Neuronal stem cell (in vitro differentiated cells): ENCODE results near the gene C12orf76.
A peak's percentile ranks its signal among the peaks of the same experiment; 100 is the strongest.

ENCODE experiments used
- DNase-seq: peaks from one replicate; pipeline ENCODE4 v3.0.0-alpha.2; 2013; ENCODE audit warnings: low spot score
- H2AFZ ChIP-seq: one replicate; pipeline ENCODE4 v1.6.1; 2013; ENCODE audit warnings: mild to moderate bottlenecking, low read length, inconsistent platforms
- H2AK5ac ChIP-seq: 2 replicates; pipeline ENCODE4 v1.6.1; 2013; ENCODE audit warnings: low read depth, mild to moderate bottlenecking, inconsistent platforms, low read length, moderate library complexity, mixed read lengths
- H2BK120ac ChIP-seq: 2 replicates; pipeline ENCODE4 v1.6.1; 2013; ENCODE audit warnings: low read depth, mild to moderate bottlenecking, inconsistent platforms, low read length, moderate library complexity, mixed read lengths
- H2BK12ac ChIP-seq: one replicate; pipeline ENCODE4 v1.6.1; 2013; ENCODE audit warnings: low read length, inconsistent platforms
- H2BK15ac ChIP-seq: 2 replicates; pipeline ENCODE4 v1.6.1; 2013; ENCODE audit warnings: mild to moderate bottlenecking, low read length, inconsistent platforms, mixed read lengths
- H2BK5ac ChIP-seq: one replicate; pipeline ENCODE4 v1.6.1; 2013; ENCODE audit warnings: inconsistent platforms, mild to moderate bottlenecking, low read length, moderate library complexity
- H3K14ac ChIP-seq: one replicate; pipeline ENCODE4 v1.6.1; 2013; ENCODE audit warnings: low read length, inconsistent platforms
- H3K18ac ChIP-seq: 2 replicates; pipeline ENCODE4 v1.6.1; 2013; ENCODE audit warnings: low read length, inconsistent platforms
- H3K23ac ChIP-seq: 2 replicates; pipeline ENCODE4 v1.6.1; 2013; ENCODE audit warnings: low read depth, mild to moderate bottlenecking, mixed read lengths, low read length, inconsistent platforms; ENCODE audit not compliant: poor library complexity
- H3K27ac ChIP-seq: replicated peaks from 3 replicates; pipeline ENCODE4 v1.5.1; 2013; ENCODE audit warnings: low read length, inconsistent platforms
- H3K27me3 ChIP-seq, 3 experiments: 2 replicates each; pipeline ENCODE4 v1.6.1; 2013; ENCODE audit warnings: low read length in 3 of 3, mild to moderate bottlenecking in 2 of 3, inconsistent platforms in 1 of 3, low read depth in 1 of 3, mixed read lengths in 1 of 3, moderate library complexity in 1 of 3; ENCODE audit not compliant: control insufficient read depth in 3 of 3, insufficient read depth in 3 of 3
- H3K36me3 ChIP-seq, 2 donors: replicated peaks in 1 of 2; 2 replicates each; pipeline ENCODE4 v1.6.1; 2013; ENCODE audit warnings: low read length in 2 of 2; ENCODE audit not compliant: control insufficient read depth in 2 of 2, insufficient read depth in 2 of 2
- H3K4ac ChIP-seq: 2 replicates; pipeline ENCODE4 v1.6.1; 2013; ENCODE audit warnings: inconsistent platforms, mild to moderate bottlenecking, low read length, moderate library complexity
- H3K4me1 ChIP-seq, 2 donors: 1 replicate in 1 of 2; 2 replicates in 1 of 2; pipeline ENCODE4 v1.6.1; 2013; ENCODE audit warnings: low read length in 2 of 2, low read depth in 1 of 2; ENCODE audit not compliant: control insufficient read depth in 2 of 2, insufficient read depth in 1 of 2
- H3K4me2 ChIP-seq: one replicate; pipeline ENCODE4 v1.6.1; 2013; ENCODE audit warnings: mild to moderate bottlenecking, low read length, inconsistent platforms; ENCODE audit not compliant: insufficient read depth, poor library complexity, severe bottlenecking
- H3K4me3 ChIP-seq, 2 donors: 2 replicates each; pipeline ENCODE4 v1.5.1; 2013; ENCODE audit warnings: low read length in 2 of 2, mild to moderate bottlenecking in 2 of 2, inconsistent platforms in 1 of 2, moderate library complexity in 1 of 2
- H3K79me1 ChIP-seq: one replicate; pipeline ENCODE4 v1.6.1; 2013; ENCODE audit warnings: low read depth, mild to moderate bottlenecking, inconsistent platforms, low read length, moderate library complexity
- H3K9ac ChIP-seq: one replicate; pipeline ENCODE4 v1.6.1; 2013; ENCODE audit warnings: mild to moderate bottlenecking, low read depth, low read length, inconsistent platforms; ENCODE audit not compliant: poor library complexity
- H3K9me3 ChIP-seq, 2 donors: replicated peaks in 1 of 2; 2 replicates each; pipeline versions ENCODE3 to v1.6.1; 2013; ENCODE audit warnings: low read length in 2 of 2, mild to moderate bottlenecking in 2 of 2, inconsistent platforms in 1 of 2, low read depth in 1 of 2, mixed read lengths in 1 of 2, moderate library complexity in 1 of 2; ENCODE audit not compliant: control insufficient read depth in 2 of 2, insufficient read depth in 1 of 2
- H4K8ac ChIP-seq: one replicate; pipeline ENCODE4 v1.6.1; 2013; ENCODE audit warnings: low read depth, mild to moderate bottlenecking, inconsistent platforms, low read length, moderate library complexity
- H4K91ac ChIP-seq: one replicate; pipeline ENCODE4 v1.6.1; 2013; ENCODE audit warnings: low read length, low read depth, mild to moderate bottlenecking, inconsistent platforms; ENCODE audit not compliant: poor library complexity
- WGBS, 2 donors: extraction: QIAGEN DNeasy Blood & Tissue Kit; methylation state at CpG; one replicate each; pipeline ENCODE4 v1.1.7; 2013; ENCODE audit warnings: missing lambda C conversion rate in 2 of 2, mixed read lengths in 1 of 2; ENCODE audit not compliant: insufficient read length in 2 of 2, insufficient replicate concordance in 1 of 2; ENCODE audit errors: extremely low coverage in 2 of 2; 5-methylcytosine and 5-hydroxymethylcytosine counted together

The C12orf76 gene

DNA sequence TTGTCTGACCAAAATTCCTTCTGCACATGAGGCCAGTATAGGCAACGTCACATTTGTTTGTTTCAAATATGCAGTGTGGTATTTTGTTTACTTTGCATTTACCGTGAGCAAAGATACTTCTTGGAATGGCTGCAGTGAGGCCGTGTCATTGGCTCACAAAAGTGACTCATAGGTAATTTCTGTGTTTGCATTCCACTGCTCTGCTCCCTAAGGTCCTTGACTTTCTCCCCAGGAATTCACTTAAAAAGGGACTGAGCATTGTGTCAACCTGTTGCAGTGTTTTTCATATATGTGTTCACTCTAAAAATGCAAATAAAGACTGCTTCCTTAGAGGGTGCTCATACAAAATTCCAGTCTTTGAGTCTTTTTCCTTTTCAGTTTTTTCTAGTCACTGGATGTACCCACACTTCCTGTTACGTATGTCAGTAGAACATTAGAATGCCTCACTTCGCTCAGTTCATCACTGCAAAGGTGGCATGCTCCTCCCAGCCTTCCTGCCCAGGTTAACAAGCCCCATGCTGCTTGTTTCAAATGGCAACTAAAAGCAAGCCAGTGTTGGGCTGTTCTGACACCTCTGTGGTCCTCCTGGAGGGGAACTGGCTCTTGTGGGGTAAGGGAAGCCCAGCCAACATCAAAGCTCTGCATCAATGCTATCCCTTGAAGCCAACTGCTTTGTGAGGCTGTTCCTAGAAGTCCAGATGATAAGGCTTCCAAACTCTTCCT is 9.1 kb downstream of the C12orf76 start:
- no peak overlapping the region for H3K14ac ChIP-seq
- no peak overlapping the region for H3K4me3 ChIP-seq
- H3K9ac ChIP-seq, result no peak overlapping the region
- no peak overlapping the region for H3K4me2 ChIP-seq
- peaks cover 19 to 77% of the 10 kb centered on the region in 2 donors for H3K36me3 ChIP-seq
- no peaks in the 10 kb centered on the region for H3K27me3 ChIP-seq
- H3K27ac ChIP-seq, result no peak overlapping the region
- no peak overlapping the region for H3K23ac ChIP-seq
- no peaks in the 10 kb centered on the region for H3K9me3 ChIP-seq
- H3K4ac ChIP-seq, result no peak overlapping the region
- H2BK120ac ChIP-seq, result no peak overlapping the region
- no peak overlapping the region for H2BK15ac ChIP-seq
- peaks cover 0 to 4% of the 10 kb centered on the region in 2 donors for H3K4me1 ChIP-seq
- H3K79me1 ChIP-seq, result no peaks in the 10 kb centered on the region
- no peak overlapping the region for H4K91ac ChIP-seq
- H2AFZ ChIP-seq, result no peak overlapping the region
- WGBS, 2 donors, result no CpG with 5 or more reads among the region's 5 CpGs
- no peak overlapping the region for H4K8ac ChIP-seq
- H2AK5ac ChIP-seq, result no peak overlapping the region
- no peak overlapping the region for H3K18ac ChIP-seq
- H2BK5ac ChIP-seq, result no peak overlapping the region
- no peak for DNase-seq
- no peak overlapping the region for H2BK12ac ChIP-seq

DNA sequence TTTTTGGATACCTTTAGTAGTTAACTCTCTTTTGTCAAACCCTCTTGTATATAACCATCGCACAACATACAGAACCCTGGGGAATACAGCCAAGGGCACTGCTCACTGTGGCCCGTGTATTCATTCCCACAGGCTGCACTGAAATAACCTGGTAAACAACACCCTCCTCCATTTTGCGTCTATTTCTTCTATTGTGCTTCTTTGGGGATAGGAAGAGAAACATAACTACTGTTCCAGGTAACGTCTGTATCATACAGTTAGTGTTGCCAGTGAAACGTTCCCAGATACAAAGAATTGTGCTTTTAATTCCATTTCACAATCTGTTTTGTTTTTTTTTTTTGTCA is 9.6 kb downstream of the C12orf76 start:
- no peak overlapping the region for H4K8ac ChIP-seq
- no peak overlapping the region for H2AK5ac ChIP-seq
- no peak overlapping the region for H3K18ac ChIP-seq
- no peak overlapping the region for H3K14ac ChIP-seq
- no CpG with 5 or more reads among the region's 5 CpGs for WGBS, 2 donors
- no peak overlapping the region for H3K9ac ChIP-seq
- no peaks in the 10 kb centered on the region for H3K27me3 ChIP-seq
- no peak overlapping the region for H3K27ac ChIP-seq
- H3K4me2 ChIP-seq, result no peak overlapping the region
- H3K4me3 ChIP-seq, result no peak overlapping the region
- no peak overlapping the region for H4K91ac ChIP-seq
- H3K36me3 ChIP-seq, result peaks cover 22 to 79% of the 10 kb centered on the region in 2 donors
- no peak for DNase-seq
- no peak overlapping the region for H2AFZ ChIP-seq
- no peak overlapping the region for H2BK5ac ChIP-seq
- H2BK12ac ChIP-seq, result no peak overlapping the region
- H3K9me3 ChIP-seq, result no peaks in the 10 kb centered on the region
- peaks cover 0 to 4% of the 10 kb centered on the region in 2 donors for H3K4me1 ChIP-seq
- no peaks in the 10 kb centered on the region for H3K79me1 ChIP-seq
- H2BK120ac ChIP-seq, result no peak overlapping the region
- no peak overlapping the region for H2BK15ac ChIP-seq
- no peak overlapping the region for H3K4ac ChIP-seq
- H3K23ac ChIP-seq, result no peak overlapping the region

DNA sequence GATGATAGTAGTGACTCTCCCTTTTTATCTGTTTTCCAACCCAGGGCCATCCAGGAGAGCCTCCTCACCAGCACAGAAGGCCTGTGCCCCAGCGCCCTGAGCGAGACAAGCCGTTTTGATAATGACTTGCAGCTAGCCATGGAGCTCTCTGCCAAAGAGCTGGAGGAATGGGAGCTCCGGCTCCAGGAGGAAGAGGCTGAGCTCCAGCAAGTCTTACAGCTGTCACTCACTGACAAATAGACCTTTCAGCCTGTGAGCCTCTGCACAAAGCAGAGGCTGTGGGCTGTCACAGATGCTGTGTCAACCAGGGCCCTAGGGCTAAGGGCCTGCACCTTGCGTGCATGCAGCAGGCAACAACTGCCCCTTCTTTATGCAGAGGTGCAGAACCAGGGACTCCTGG is 11.0 kb downstream of the C12orf76 start:
- Histone ChIP-seq H3K36me3 (peaks cover 22 to 84% of the 10 kb centered on the region in 2 donors), H4K91ac (no peak overlapping the region), H2BK12ac (no peak overlapping the region), H2AFZ (no peak overlapping the region), H2BK15ac (no peak overlapping the region), H3K18ac (no peak overlapping the region), H2BK5ac (no peak overlapping the region), H3K27me3 (no peaks in the 10 kb centered on the region), H3K9me3 (no peaks in the 10 kb centered on the region), H3K4me1 (peaks cover 0 to 2% of the 10 kb centered on the region in 2 donors), H3K9ac (no peak overlapping the region), H3K23ac (no peak overlapping the region), H3K4ac (no peak overlapping the region), H3K4me3 (peak overlapping the region in 1 of 2 donors; percentile 9), H3K4me2 (no peak overlapping the region), H3K27ac (no peak overlapping the region), H2BK120ac (no peak overlapping the region), H4K8ac (no peak overlapping the region), H2AK5ac (no peak overlapping the region), H3K14ac (no peak overlapping the region), H3K79me1 (no peaks in the 10 kb centered on the region)
- DNase-seq, result no peak
- WGBS, 2 donors, result no CpG with 5 or more reads among the region's 5 CpGs

DNA sequence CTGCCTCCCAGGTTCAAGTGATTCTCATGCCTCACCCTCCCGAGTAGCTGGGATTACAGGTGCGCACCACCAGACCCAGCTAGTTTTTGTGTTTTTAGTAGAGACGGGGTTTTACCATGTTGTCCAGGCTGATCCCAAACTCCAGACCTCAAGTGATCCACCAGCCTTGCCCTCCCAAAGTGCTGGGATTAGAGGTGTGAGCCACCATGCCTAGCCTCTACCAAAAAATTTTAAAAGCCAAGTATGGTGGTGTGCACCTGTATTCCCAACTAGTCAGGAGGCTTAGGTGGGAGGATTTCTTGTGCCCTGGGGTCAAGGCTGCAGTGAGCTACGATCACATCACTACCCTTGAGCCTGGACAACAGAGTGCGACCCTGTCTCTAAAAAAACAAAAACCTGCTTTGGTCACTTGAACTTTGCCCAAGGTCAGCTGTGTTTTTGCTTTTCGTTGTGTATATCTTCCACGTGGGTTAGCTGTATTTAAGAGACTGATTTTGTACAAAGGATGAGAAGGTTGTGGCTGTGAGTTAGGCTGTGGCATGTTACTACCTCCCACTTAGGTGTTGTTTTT is 12.7 kb downstream of the C12orf76 start:
- Histone ChIP-seq H3K4me1 (peaks cover 0 to 2% of the 10 kb centered on the region in 2 donors), H2BK120ac (no peak overlapping the region), H3K23ac (no peak overlapping the region), H4K91ac (no peak overlapping the region), H3K79me1 (no peaks in the 10 kb centered on the region), H4K8ac (no peak overlapping the region), H3K4ac (no peak overlapping the region), H3K27me3 (no peaks in the 10 kb centered on the region), H3K27ac (no peak overlapping the region), H2BK12ac (no peak overlapping the region), H2AFZ (no peak overlapping the region), H2BK5ac (no peak overlapping the region), H3K14ac (no peak overlapping the region), H3K36me3 (peaks cover 16 to 85% of the 10 kb centered on the region in 2 donors), H2AK5ac (no peak overlapping the region), H3K9me3 (no peaks in the 10 kb centered on the region), H3K9ac (no peak overlapping the region), H3K4me2 (no peak overlapping the region), H3K4me3 (no peak overlapping the region), H2BK15ac (no peak overlapping the region), H3K18ac (no peak overlapping the region)
- no peak for DNase-seq
- WGBS, 2 donors, result no CpG with 5 or more reads among the region's 7 CpGs
